SK-N-SH treated with all-trans-retinoic acid at 6 μM for 48 hours (cell line): ENCODE data around the gene FCAMR.

Experiments
- ATAC-seq: fragments of 200-7000 bp; cut with Tn5 transposase; 3 replicates; pipeline ENCODE4 v1.9.1; 2020; ENCODE audit warnings: mild to moderate bottlenecking, moderate library complexity
- BACH2 ChIP-seq: fragments of 250-450 bp; sonication (Bioruptor Pico); IDR thresholded peaks from 2 replicates; pipeline ENCODE4 v1.9.0; 2021; ENCODE audit warnings: mild to moderate bottlenecking, borderline replicate concordance
- CSDC2 ChIP-seq: fragments of 250-450 bp; sonication (Bioruptor Pico); IDR thresholded peaks from 2 replicates; pipeline ENCODE4 v1.5.0; 2020; ENCODE audit warnings: mild to moderate bottlenecking, moderate library complexity
- ESRRG ChIP-seq: fragments of 250-450 bp; sonication (Bioruptor Pico); IDR thresholded peaks from 2 replicates; pipeline ENCODE4 v1.6.1; 2021; ENCODE audit warnings: mild to moderate bottlenecking
- GLIS3 ChIP-seq: fragments of 250-450 bp; sonication (Bioruptor Pico); IDR thresholded peaks from 2 replicates; pipeline ENCODE4 v1.5.0; 2020; ENCODE audit warnings: mild to moderate bottlenecking, moderate library complexity
- ISL1 ChIP-seq: fragments of 250-450 bp; sonication (Bioruptor Pico); IDR thresholded peaks from 2 replicates; pipeline ENCODE4 v2.1.2; 2022; ENCODE audit warnings: mild to moderate bottlenecking, moderate library complexity
- OSR1 ChIP-seq: fragments of 250-450 bp; sonication (Bioruptor Pico); IDR thresholded peaks from 2 replicates; pipeline ENCODE4 v1.8.0; 2022; ENCODE audit warnings: moderate library complexity, mild to moderate bottlenecking, inconsistent platforms
- PATZ1 ChIP-seq: fragments of 250-450 bp; sonication (Bioruptor Pico); IDR thresholded peaks from 2 replicates; pipeline ENCODE4 v1.8.0; 2020; ENCODE audit warnings: mild to moderate bottlenecking, moderate library complexity, borderline replicate concordance
- PPARA ChIP-seq: fragments of 250-450 bp; sonication (Bioruptor Pico); IDR thresholded peaks from 2 replicates; pipeline ENCODE4 v1.5.0; 2020; ENCODE audit warnings: mild to moderate bottlenecking, borderline replicate concordance
- RARB ChIP-seq: fragments of 250-450 bp; sonication (Bioruptor Pico); IDR thresholded peaks from 2 replicates; pipeline ENCODE4 v1.8.0; 2021; ENCODE audit warnings: mild to moderate bottlenecking, moderate library complexity
- SNAI2 ChIP-seq: fragments of 250-450 bp; sonication (Bioruptor Pico); IDR thresholded peaks from 2 replicates; pipeline ENCODE4 v1.5.0; 2020; ENCODE audit warnings: mild to moderate bottlenecking, moderate library complexity
- TCF4 ChIP-seq: fragments of 250-450 bp; sonication (Bioruptor Pico); IDR thresholded peaks from 2 replicates; pipeline ENCODE4 v1.8.0; 2021; ENCODE audit warnings: mild to moderate bottlenecking, moderate library complexity, borderline replicate concordance
- TOX ChIP-seq: fragments of 250-450 bp; sonication (Bioruptor Pico); IDR thresholded peaks from 2 replicates; pipeline ENCODE4 v1.8.0; 2021; ENCODE audit warnings: mild to moderate bottlenecking, moderate library complexity, borderline replicate concordance
- TSHZ2 ChIP-seq: fragments of 250-450 bp; sonication (Bioruptor Pico); IDR thresholded peaks from 2 replicates; pipeline ENCODE4 v1.5.0; 2020; ENCODE audit warnings: mild to moderate bottlenecking, moderate library complexity
- ZC3H10 ChIP-seq: fragments of 250-450 bp; sonication (Bioruptor Pico); IDR thresholded peaks from 2 replicates; pipeline ENCODE4 v1.5.1; 2021; ENCODE audit warnings: mild to moderate bottlenecking, moderate library complexity
- ZFP30 ChIP-seq: fragments of 450-650 bp; formaldehyde crosslinking; IDR thresholded peaks from 2 replicates; pipeline ENCODE4 v1.5.0; 2022; ENCODE audit warnings: mild to moderate bottlenecking, moderate library complexity
- ZNF70 ChIP-seq: fragments of 450-650 bp; formaldehyde crosslinking; IDR thresholded peaks from 2 replicates; pipeline ENCODE4 v1.5.0; 2020; ENCODE audit warnings: mild to moderate bottlenecking, moderate library complexity
- ZNF8 ChIP-seq: fragments of 450-650 bp; formaldehyde crosslinking; IDR thresholded peaks from 2 replicates; pipeline ENCODE4 v1.5.0; 2020; ENCODE audit warnings: mild to moderate bottlenecking, moderate library complexity
- TF ChIP-seq, protein P1 (sequence below): fragments of 250-450 bp; sonication (Bioruptor Pico); IDR thresholded peaks from 2 replicates; pipeline ENCODE4 v1.8.0; 2021; ENCODE audit warnings: low read depth, mild to moderate bottlenecking, moderate library complexity, borderline replicate concordance
- TF ChIP-seq, protein P2 (sequence below): fragments of 250-450 bp; sonication (Bioruptor Pico); IDR thresholded peaks from 2 replicates; pipeline ENCODE4 v1.5.1; 2020; ENCODE audit warnings: low read depth, mild to moderate bottlenecking, moderate library complexity

FCAMR gene

GRCh38 chr1:207009945-207010344 is 39.7 kb upstream of the FCAMR start:
- no peak for ATAC-seq
- no peak for TF ChIP-seq PPARA

GRCh38 chr1:207009182-207009850 is 39.1 kb upstream of the FCAMR start:
- no peak for ATAC-seq

DNA sequence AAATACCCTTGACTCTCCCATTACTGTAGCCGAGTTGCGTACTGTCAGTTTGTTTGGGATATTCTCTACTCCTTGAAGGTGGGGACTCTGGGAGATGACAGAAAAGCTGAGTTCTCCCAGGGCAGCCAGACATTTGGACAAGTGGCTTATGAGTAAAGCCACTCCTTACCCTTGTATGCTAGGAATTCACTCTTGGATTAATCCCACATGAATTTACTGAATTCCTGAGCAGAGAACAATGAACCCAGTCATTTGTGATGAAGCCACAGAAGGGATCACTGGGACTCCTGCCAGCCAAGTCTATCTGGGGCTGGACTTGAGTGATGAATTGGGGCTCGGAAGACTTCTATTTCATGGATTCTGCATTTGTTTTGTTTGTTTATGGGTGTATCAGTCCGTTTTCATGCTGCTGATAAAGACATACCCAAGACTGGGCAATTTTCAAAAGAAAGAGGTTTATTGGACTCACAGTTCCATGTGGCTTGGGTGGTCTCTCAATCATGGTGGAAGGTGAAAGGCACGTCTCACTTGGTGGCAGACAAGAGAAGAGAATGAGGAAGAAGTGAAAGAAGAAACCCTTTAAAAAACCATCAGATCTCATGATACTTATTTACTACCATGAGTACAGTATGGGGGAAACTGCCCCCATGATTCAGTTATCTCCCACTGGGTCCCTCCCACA is 37.2 kb upstream of the FCAMR start:
- peak; percentile 86 for ATAC-seq

More at GRCh38 chr1:207009182-207009850, 39.1 kb upstream of the FCAMR start:
- TF ChIP-seq SNAI2 (CRISPR knock-in tag) (no peak), GLIS3 (CRISPR knock-in tag) (no peak), ZNF70 (no peak), BACH2 (no peak)
- TF ChIP-seq, all 23 proteins: peak for 0

GRCh38 chr1:207006914-207007313 is 36.7 kb upstream of the FCAMR start:
- ATAC-seq, result no peak; the same call in 1 of the 3 replicates
- TF ChIP-seq ISL1 (CRISPR knock-in tag), result no peak
- no peak for TF ChIP-seq SNAI2 (CRISPR knock-in tag)
- TF ChIP-seq, all 23 proteins: peak for 0

More for the DNA sequence above, 37.2 kb upstream of the FCAMR start:
- TF ChIP-seq PATZ1 (CRISPR knock-in tag) (peak; percentile 68; the same call in 1 of the 2 replicates), ISL1 (CRISPR knock-in tag) (peak; percentile 78), RARB (CRISPR knock-in tag) (no peak), ZC3H10 (CRISPR knock-in tag) (0 out of 2 replicates have a peak, but pooled peaks have one; percentile 22), TOX (CRISPR knock-in tag) (peak; percentile 74; the same call in 1 of the 2 replicates)

GRCh38 chr1:207006083-207006482 is 35.8 kb upstream of the FCAMR start:
- no peak for ATAC-seq
- no peak for TF ChIP-seq TCF4 (CRISPR knock-in tag)
- no peak for TF ChIP-seq SNAI2 (CRISPR knock-in tag)
- TF ChIP-seq ZC3H10 (CRISPR knock-in tag), result no peak
- TF ChIP-seq RARB (CRISPR knock-in tag), result no peak
- TF ChIP-seq ZNF8 (CRISPR knock-in tag), result no peak
- no peak for TF ChIP-seq ZNF70
- no peak for TF ChIP-seq ISL1 (CRISPR knock-in tag)
- TF ChIP-seq, protein P1, sequence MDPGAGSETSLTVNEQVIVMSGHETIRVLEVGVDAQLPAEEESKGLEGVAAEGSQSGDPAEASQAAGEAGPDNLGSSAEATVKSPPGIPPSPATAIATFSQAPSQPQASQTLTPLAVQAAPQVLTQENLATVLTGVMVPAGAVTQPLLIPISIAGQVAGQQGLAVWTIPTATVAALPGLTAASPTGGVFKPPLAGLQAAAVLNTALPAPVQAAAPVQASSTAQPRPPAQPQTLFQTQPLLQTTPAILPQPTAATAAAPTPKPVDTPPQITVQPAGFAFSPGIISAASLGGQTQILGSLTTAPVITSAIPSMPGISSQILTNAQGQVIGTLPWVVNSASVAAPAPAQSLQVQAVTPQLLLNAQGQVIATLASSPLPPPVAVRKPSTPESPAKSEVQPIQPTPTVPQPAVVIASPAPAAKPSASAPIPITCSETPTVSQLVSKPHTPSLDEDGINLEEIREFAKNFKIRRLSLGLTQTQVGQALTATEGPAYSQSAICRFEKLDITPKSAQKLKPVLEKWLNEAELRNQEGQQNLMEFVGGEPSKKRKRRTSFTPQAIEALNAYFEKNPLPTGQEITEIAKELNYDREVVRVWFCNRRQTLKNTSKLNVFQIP (CRISPR knock-in tag), result no peak
- TF ChIP-seq ESRRG, result no peak

GRCh38 chr1:207004931-207005830 is 34.9 kb upstream of the FCAMR start:
- ATAC-seq, result peak; percentile 90
- TF ChIP-seq, protein P2, sequence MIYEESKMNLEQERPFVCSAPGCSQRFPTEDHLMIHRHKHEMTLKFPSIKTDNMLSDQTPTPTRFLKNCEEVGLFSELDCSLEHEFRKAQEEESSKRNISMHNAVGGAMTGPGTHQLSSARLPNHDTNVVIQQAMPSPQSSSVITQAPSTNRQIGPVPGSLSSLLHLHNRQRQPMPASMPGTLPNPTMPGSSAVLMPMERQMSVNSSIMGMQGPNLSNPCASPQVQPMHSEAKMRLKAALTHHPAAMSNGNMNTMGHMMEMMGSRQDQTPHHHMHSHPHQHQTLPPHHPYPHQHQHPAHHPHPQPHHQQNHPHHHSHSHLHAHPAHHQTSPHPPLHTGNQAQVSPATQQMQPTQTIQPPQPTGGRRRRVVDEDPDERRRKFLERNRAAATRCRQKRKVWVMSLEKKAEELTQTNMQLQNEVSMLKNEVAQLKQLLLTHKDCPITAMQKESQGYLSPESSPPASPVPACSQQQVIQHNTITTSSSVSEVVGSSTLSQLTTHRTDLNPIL (CRISPR knock-in tag), result no peak
- TF ChIP-seq ZFP30 (no peak), CSDC2 (no peak), PPARA (no peak), GLIS3 (CRISPR knock-in tag) (no peak), SNAI2 (CRISPR knock-in tag) (no peak), TSHZ2 (CRISPR knock-in tag) (no peak), RARB (CRISPR knock-in tag) (no peak), ZC3H10 (CRISPR knock-in tag) (no peak), OSR1 (no peak), BACH2 (no peak)
- TF ChIP-seq, protein P1 (CRISPR knock-in tag), result no peak
